ENCODE data around the gene JTB. TPM values are rescaled to one million over a fixed set of nuclear protein-coding genes. Genes with fewer than 3 reads are reported as not detected.
A peak's percentile ranks its signal among the peaks of the same experiment; 100 is the strongest.
"Not testable (repeated sequence)": the region's sequence is repeated elsewhere in the genome, so short reads cannot be mapped to it uniquely, and the experiment has no call there.

JTB gene
- 114 TPM for polyA plus RNA-seq (2012; ENCODE audit: missing spikeins)

GRCh38 chr1:153977250-153978240 is at the start of gene JTB:
TSS of gene JTB (minus strand) at chr1:153977674. CDS start at chr1:153977252, 422 bp downstream.
- peak; percentile 68 for FAIRE-seq

GRCh38 chr1:154019940-154020339 is 42.5 kb upstream of the JTB start:
- FAIRE-seq (no peak), DNase-seq (ENCODE audit: insufficient read length) (no peak)
- TF ChIP-seq POLR2AphosphoS5 (IDR thresholded peaks at IDR 0.05; ENCODE audit: low read depth, low read length) (no peak), POLR2A (IDR thresholded peaks at IDR 0.05; ENCODE audit: low read depth, low read length) (no peak), TAF1 (IDR thresholded peaks at IDR 0.05; ENCODE audit: borderline replicate concordance, low read depth, low read length) (no peak)

More at GRCh38 chr1:153977250-153978240, at the start of gene JTB:
- peak; percentile 92 for DNase-seq (ENCODE audit: insufficient read length)
- TF ChIP-seq POLR2AphosphoS5 (IDR thresholded peaks at IDR 0.05; ENCODE audit: low read depth, low read length) (peak; percentile 84; the same call in 1 of the 2 replicates), TAF1 (IDR thresholded peaks at IDR 0.05; ENCODE audit: borderline replicate concordance, low read depth, low read length) (peak; percentile 75), POLR2A (IDR thresholded peaks at IDR 0.05; ENCODE audit: low read depth, low read length) (peak; percentile 91)

- TF ChIP-seq TAF1 (IDR thresholded peaks at IDR 0.05; ENCODE audit: borderline replicate concordance, low read depth, low read length), result no peak
- no peak for TF ChIP-seq POLR2A (IDR thresholded peaks at IDR 0.05; ENCODE audit: low read depth, low read length)
- TF ChIP-seq POLR2AphosphoS5 (IDR thresholded peaks at IDR 0.05; ENCODE audit: low read depth, low read length), result no peak
- FAIRE-seq (no peak), DNase-seq (ENCODE audit: insufficient read length) (no peak)
These were observed 41.8 kb upstream of the JTB start for GRCh38 chr1:154019269-154019668.

GRCh38 chr1:154014154-154014907 is 36.9 kb upstream of the JTB start:
- DNase-seq (ENCODE audit: insufficient read length), result no peak

GRCh38 chr1:154012543-154012942 is 35.1 kb upstream of the JTB start:
- FAIRE-seq; DNase-seq (ENCODE audit: insufficient read length): not testable (repeated sequence)

More at GRCh38 chr1:154014154-154014907, 36.9 kb upstream of the JTB start:
- FAIRE-seq, result no peak
- no peak for TF ChIP-seq TAF1 (IDR thresholded peaks at IDR 0.05; ENCODE audit: borderline replicate concordance, low read depth, low read length)
- TF ChIP-seq POLR2A (IDR thresholded peaks at IDR 0.05; ENCODE audit: low read depth, low read length), result no peak
- TF ChIP-seq POLR2AphosphoS5 (IDR thresholded peaks at IDR 0.05; ENCODE audit: low read depth, low read length), result no peak

DNA sequence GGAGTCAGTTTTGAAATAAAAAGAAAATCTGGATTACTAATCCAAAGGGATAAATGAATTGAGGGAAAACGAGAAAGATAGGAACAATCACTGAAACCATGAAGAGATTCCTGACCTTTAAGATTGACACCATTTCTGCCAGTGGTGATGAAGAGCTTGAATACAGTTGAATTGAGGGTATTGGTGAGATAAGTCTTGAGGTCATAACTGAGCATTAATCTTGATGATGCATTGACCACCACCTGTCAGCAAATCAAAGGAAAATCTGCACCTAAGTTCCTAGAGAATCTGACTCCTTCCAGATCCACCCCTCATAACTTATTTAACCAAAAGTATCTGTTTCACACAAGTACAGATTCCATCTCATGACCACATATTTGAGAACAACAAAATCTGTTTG is 34.7 kb upstream of the JTB start:
- FAIRE-seq (no peak), DNase-seq (ENCODE audit: insufficient read length) (no peak)
- TF ChIP-seq POLR2AphosphoS5 (IDR thresholded peaks at IDR 0.05; ENCODE audit: low read depth, low read length) (no peak), POLR2A (IDR thresholded peaks at IDR 0.05; ENCODE audit: low read depth, low read length) (no peak), TAF1 (IDR thresholded peaks at IDR 0.05; ENCODE audit: borderline replicate concordance, low read depth, low read length) (no peak)

DNA sequence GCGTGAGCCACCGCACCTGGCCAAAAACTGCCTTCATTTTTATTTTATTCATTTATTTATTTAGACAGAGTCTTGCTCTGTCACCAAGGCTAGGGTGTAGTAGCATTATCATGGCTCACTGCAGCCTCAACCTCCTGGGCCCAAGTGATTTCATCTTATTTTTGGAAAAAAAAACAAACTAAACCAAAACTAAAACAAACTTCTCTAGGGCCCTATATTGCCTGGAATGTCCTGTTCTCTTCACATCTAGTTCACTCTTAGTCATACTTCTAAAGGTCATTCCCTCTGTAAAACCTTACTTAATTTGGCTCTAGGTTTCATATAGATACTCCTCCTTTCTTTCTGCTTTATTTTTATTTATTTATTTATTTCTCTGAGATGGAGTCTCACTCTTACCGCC is 28.7 kb upstream of the JTB start:
- FAIRE-seq (no peak), DNase-seq (ENCODE audit: insufficient read length) (no peak)
- TF ChIP-seq POLR2A (IDR thresholded peaks at IDR 0.05; ENCODE audit: low read depth, low read length) (no peak), TAF1 (IDR thresholded peaks at IDR 0.05; ENCODE audit: borderline replicate concordance, low read depth, low read length) (no peak), POLR2AphosphoS5 (IDR thresholded peaks at IDR 0.05; ENCODE audit: low read depth, low read length) (no peak)

DNA sequence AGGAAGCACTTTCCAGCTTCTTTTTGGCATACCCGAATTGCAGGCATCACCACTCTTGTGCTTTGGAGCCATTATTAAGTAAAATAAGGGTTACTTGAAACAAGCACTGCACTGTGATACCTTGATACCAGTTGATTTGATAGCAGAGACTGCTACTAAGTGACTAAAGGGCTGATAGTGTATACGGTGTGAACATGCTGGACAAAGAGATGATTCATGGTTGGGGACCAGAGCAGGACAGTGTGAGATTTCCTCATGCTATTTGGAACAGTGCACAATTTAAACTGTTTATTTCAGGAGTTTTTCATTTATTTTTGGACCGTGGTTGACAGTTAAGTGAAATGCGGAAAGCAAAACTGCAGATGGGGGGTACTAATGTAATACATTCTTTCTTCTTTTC is 22.9 kb upstream of the JTB start:
- DNase-seq (ENCODE audit: insufficient read length) (no peak), FAIRE-seq (no peak)
- TF ChIP-seq POLR2AphosphoS5 (IDR thresholded peaks at IDR 0.05; ENCODE audit: low read depth, low read length) (no peak), TAF1 (IDR thresholded peaks at IDR 0.05; ENCODE audit: borderline replicate concordance, low read depth, low read length) (no peak), POLR2A (IDR thresholded peaks at IDR 0.05; ENCODE audit: low read depth, low read length) (no peak)

DNA sequence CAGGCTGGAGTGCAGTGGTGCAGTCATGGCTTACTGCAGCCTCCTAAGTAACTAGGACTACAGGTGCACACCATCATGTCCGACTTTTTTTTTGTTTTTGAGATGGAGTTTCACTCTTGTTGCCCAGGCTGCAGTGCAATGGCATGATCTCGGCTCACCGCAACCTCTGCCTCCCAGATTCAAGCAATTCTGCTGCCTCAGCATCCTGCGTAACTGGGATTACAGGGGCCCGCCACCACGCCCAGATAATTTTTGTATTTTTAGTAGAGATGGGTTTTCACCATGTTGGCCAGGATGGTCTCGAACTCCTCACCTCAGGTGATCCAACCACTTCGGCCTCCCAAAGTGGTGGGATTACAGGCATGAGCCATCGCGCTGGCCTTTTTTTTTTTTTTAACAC is 19.4 kb upstream of the JTB start:
- not testable (repeated sequence) for DNase-seq (ENCODE audit: insufficient read length); FAIRE-seq

DNA sequence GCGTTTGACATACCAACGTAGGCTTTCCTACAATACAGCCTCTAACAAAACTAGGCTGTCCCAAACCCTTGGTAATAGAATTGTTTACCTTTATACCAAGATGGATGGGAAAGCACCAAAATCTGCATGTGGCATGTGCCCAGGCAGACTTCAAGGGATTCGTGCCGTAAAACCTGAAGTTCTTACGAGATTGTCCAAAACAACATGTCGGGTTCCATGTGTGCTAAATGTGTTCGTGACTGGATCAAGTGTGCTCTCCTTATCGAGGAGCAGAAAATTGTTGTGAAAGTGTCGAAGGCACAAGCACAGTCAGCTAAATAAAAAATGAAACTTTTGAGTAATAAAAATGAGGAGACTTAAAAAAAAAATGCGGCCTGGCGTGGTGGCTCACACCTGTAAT is 18.2 kb upstream of the JTB start:
- DNase-seq (ENCODE audit: insufficient read length) (no peak), FAIRE-seq (no peak)
- no peak for TF ChIP-seq TAF1 (IDR thresholded peaks at IDR 0.05; ENCODE audit: borderline replicate concordance, low read depth, low read length)
- 0 out of 2 replicates have a peak, but pooled peaks have one; percentile 23 for TF ChIP-seq POLR2AphosphoS5 (IDR thresholded peaks at IDR 0.05; ENCODE audit: low read depth, low read length)

- no peak for TF ChIP-seq POLR2A (IDR thresholded peaks at IDR 0.05; ENCODE audit: low read depth, low read length)
- no peak for TF ChIP-seq POLR2AphosphoS5 (IDR thresholded peaks at IDR 0.05; ENCODE audit: low read depth, low read length)
- TF ChIP-seq TAF1 (IDR thresholded peaks at IDR 0.05; ENCODE audit: borderline replicate concordance, low read depth, low read length), result no peak
- FAIRE-seq (no peak), DNase-seq (ENCODE audit: insufficient read length) (no peak)
These were observed 17.7 kb upstream of the JTB start for GRCh38 chr1:153995202-153995601.

DNA sequence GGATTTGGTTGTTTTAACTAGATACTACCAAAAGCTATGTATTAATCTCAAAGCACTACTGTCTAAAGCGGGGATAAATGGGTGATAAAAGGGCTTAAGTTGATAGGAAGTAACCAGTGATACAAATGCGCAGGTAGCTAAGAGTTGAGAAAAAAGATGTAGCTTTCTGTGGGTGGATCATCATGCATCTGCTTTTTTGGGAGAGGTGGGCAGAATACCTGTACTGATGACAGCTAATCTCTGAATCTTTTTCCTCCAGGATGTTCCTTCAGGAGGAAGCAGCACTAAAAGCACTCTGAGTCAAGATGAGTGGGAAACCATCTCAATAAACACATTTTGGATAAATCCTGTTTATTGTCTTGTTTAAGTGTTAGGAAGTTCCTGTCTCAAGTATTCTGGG is 14.3 kb upstream of the JTB start:
- DNase-seq (ENCODE audit: insufficient read length), result no peak
- no peak for FAIRE-seq
- no peak for TF ChIP-seq POLR2AphosphoS5 (IDR thresholded peaks at IDR 0.05; ENCODE audit: low read depth, low read length)
- no peak for TF ChIP-seq TAF1 (IDR thresholded peaks at IDR 0.05; ENCODE audit: borderline replicate concordance, low read depth, low read length)
- no peak for TF ChIP-seq POLR2A (IDR thresholded peaks at IDR 0.05; ENCODE audit: low read depth, low read length)
